GM12891 (cell line): ENCODE results near the gene RNF157.

Experiments
- DNase-seq: peaks from one replicate; pipeline ENCODE4 v3.0.0; 2011; ENCODE audit warnings: low spot score; ENCODE audit not compliant: insufficient read length
- FAIRE-seq: peaks from 2 replicates; lab custom pipeline; 2011; peaks lifted over from hg19 to GRCh38; lab: Jason Lieb, UNC
- PAX5 ChIP-seq: IDR thresholded peaks from 2 replicates; pipeline ENCODE4 v1.6.1; 2011; ENCODE audit warnings: low read length, moderate library complexity, mild to moderate bottlenecking; ENCODE audit not compliant: insufficient read depth, severe bottlenecking
- POLR2A ChIP-seq: IDR thresholded peaks from 2 replicates; pipeline ENCODE4 v1.6.1; 2011; ENCODE audit warnings: low read depth, low read length, control low read depth
- POLR2AphosphoS5 ChIP-seq: IDR thresholded peaks from 2 replicates; pipeline ENCODE4 v1.6.1; 2011; ENCODE audit warnings: low read depth, low read length, control low read depth
- POU2F2 ChIP-seq: IDR thresholded peaks from 2 replicates; pipeline ENCODE4 v1.6.1; 2011; ENCODE audit warnings: low read depth, mild to moderate bottlenecking, control low read depth, low read length, moderate library complexity
- SPI1 ChIP-seq: IDR thresholded peaks from 2 replicates; pipeline ENCODE4 v1.6.1; 2011; ENCODE audit warnings: low read depth, low read length, control low read depth
- TAF1 ChIP-seq: IDR thresholded peaks from 2 replicates; pipeline ENCODE4 v1.6.1; 2011; ENCODE audit warnings: low read depth, low read length, control low read depth

RNF157 gene

DNA sequence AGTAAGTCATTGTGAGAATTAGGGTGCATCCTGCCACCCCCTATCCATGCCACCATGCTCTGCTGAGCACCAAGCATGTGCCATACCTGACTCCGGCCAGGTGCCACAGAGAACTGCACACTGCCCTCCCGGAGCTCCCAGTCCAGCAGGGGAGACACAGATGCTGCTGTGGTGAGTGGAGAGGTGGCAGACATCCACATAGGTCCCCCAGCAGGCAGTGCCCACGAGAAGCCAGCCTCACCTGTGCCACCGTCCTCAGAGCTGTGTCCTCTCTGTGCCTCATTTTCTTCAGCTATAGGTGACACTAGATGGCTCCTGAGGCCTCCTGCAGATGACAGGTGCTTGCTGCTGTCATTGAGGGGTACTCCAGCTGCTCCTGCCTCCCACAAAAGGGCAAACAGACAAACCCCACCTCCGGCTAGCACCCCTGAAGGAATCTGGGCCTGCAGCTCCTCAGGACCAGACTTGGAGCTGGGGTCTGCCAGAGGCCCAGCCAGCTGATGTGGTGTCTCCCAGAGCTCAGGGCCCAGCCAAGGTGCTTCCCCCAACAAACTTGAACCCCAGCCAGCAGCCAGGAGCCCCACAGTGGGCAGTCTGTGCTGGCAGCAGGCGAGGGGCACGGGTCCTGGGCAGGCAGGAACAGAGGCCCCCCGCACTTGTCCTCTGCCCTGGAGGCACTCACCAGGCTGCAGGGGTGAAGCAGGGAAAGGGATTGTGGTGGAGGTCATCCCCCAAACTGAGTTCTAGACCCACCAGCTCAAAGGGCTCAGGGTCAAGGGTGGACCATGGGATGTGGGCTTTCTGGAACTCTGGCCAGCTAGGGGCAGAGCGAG is 116.3 kb downstream of the RNF157 start:
- no peak for DNase-seq
- no peak for TF ChIP-seq PAX5
- TF ChIP-seq POLR2A, result no peak
- TF ChIP-seq POU2F2, result no peak
- no peak for TF ChIP-seq POLR2AphosphoS5
- no peak for TF ChIP-seq SPI1
- TF ChIP-seq TAF1, result no peak
- no peak for FAIRE-seq

DNA sequence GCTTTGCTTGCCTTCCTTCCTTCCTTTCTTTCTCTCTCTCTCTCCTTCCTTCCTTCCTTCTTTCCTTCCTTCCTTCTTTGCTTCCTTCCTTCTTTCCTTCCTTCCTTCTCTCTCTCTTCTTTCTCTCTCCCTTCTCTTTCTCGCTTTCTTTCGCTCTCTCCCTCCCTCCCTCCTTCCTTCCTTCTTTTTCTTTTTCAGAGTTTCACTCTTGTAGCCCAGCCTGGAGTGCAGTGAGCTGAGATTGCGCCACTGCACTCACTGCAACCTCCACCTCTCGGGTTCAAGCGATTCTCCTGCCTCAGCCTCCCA is 117.1 kb downstream of the RNF157 start:
- TF ChIP-seq POLR2AphosphoS5 (no peak), POLR2A (no peak), PAX5 (no peak), POU2F2 (no peak), TAF1 (no peak), SPI1 (no peak)
- DNase-seq, result no peak
- FAIRE-seq, result no peak

DNA sequence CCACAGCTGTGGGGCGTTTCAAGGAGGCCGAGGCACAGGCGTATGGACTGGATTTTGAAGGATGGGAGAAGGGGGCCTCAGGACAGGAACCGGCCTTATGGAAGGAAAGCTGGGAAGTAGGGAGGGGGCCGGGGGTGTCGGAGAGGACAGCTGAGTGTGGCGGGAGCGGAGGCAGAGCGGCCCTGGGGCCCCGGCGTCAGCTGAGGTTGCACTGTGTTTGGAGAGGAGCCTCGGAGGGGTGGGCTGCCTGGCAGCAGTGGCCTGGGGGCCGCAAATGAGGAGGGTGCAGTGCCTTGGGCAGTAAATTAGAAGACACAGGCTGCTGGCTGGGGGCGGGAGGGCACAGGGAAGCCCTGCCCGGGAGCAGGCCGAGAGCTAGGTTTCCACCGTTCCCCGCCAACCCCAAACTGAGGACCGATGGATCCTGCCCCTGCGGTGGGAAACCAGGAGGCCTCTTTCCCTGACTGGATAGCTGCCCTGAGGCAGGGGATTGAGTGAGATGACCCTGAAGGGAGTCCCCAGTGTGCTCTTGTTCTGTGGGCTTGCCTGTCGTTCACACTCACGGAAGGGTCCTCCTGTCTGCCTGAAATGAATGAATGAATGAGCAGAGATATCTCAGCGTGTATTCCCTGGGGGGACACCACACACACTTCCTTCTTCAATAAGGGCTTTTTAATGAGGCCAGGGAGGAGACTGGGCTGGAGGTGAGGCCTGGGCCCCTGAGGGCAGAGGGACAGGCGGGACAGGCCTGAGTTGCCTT is 117.7 kb downstream of the RNF157 start:
- TF ChIP-seq TAF1 (no peak), POLR2A (no peak), PAX5 (no peak), POLR2AphosphoS5 (no peak), POU2F2 (no peak)
- DNase-seq (peak; percentile 15), FAIRE-seq (peak; percentile 47)

DNA sequence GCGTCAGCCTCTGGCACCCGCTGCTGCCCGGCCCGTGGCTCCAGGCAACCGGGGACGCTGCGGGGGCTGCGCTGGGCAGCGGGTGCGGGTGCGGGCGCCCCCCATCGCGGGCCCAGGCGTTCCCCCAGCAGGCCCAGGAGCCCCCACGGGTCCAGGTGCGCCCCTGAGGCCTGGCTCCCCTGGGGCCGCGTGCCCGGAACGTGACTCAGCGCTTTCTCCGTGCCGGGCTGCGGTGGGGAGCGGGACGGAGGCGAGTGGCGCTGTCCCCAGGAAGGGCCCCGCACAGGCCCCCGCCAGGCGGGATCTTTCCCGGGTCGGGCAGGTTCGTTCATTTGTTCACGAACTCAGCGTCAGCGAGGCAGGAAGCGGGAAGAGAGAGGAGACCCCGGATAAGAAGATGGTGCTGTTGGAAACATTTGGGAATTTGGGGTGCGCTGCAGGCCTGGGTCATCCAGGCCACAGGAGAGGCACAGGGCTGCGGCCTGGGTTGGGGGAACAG is 118.3 kb downstream of the RNF157 start:
- no peak for DNase-seq
- TF ChIP-seq POLR2A, result no peak
- TF ChIP-seq PAX5, result no peak
- TF ChIP-seq POLR2AphosphoS5, result no peak
- FAIRE-seq, result no peak

DNA sequence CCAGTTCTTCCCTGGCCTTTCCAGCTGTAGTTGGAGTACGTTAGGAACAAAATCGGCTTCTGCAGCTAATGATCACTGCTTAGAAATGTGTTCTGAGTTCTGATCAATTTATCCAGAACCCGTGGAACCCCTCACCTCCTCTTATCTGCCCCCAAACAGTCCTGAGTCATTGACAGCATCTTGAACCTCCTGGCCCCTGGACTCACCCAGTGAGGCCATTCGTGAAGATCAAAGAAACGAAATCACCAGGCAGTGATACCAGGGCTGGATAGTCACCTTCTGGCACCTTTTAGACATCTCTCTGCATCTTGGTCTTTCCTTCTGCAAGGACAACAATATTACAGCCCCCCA is 119.7 kb downstream of the RNF157 start:
- DNase-seq (no peak), FAIRE-seq (peak; percentile 78)

DNA sequence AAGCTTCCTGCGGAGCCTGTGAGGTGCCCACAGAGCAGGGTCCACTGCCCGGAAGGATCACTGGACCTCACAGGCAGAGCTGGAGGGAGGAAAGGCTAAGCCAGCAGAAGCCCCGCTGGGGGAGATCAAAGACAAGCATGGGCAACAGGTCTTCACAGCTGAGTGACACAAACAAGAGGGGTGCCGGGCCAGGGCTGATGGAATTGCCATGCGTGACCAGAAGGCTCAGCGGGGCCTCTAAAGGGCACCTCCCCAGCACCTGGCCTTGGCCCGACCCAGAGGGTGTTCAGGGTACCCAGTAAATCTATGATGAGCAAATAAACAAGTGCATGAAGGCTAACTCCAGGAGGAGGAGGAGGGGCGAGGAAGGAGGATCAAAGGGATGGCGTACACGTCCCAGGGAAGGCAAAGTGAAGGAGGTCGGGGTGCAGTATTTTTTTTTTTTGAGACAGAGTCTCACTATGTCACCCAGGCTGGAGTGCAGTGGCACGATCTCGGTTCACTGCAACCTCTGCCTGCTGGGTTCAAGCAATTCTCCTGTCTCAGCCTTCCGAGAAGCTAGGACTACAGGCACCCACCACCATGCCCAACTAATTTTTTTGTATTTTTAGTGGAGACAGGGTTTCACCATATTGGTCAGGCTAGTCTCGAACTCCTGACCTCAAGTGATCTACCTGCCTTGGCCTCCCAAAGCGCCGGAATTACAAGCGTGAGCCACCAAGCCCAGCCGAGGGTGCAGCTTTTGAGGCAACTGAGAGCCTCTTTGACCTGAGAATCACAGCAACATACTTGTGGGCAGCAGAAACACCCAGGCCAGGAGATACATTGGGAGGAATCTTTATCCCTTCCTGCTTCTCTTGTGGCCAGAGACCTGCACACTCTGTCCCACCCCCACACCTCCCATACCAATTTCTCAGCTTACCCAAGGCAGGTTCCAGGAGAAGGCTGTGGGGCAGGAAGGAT is 120.6 kb downstream of the RNF157 start:
- no peak for TF ChIP-seq TAF1
- TF ChIP-seq POLR2AphosphoS5, result no peak
- TF ChIP-seq SPI1, result no peak
- no peak for TF ChIP-seq POLR2A
- TF ChIP-seq POU2F2, result no peak
- no peak for TF ChIP-seq PAX5
- FAIRE-seq, result no peak
- no peak for DNase-seq

More for the DNA sequence above, 119.7 kb downstream of the RNF157 start:
- no peak for TF ChIP-seq POLR2AphosphoS5
- TF ChIP-seq PAX5, result no peak
- TF ChIP-seq POU2F2, result no peak
- TF ChIP-seq POLR2A, result no peak

DNA sequence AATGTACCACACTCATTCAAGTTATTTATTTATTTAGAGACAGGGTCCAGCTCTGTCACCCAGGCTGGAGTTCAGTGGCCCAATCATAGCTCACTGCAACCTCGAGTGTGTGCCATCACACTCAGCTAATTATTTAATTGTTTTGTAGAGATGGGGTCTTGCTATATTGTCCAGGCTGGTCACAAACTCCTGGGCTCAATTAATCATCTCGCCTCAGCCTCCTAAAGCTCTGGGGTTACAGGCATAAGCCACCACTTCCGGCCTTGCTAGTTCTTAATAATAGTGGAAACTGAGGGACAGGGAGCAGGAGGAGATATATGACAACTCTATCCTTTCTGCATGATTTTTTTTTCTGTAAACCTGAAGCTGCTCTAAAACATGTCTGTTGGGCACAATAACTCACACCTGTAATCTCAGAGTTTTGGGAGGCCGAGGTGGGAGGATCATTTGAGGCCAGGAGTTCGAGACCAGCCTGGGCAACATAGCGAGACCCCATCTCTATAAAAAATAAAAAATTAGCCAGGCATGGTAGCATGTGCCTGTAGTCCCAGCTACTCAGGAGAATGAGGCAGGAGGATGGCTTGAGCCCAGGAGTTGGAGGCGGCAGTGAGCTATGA is 125.0 kb downstream of the RNF157 start:
- TF ChIP-seq POU2F2 (no peak), SPI1 (no peak), PAX5 (no peak), POLR2AphosphoS5 (no peak), TAF1 (no peak), POLR2A (no peak)
- DNase-seq (no peak), FAIRE-seq (no peak)

DNA sequence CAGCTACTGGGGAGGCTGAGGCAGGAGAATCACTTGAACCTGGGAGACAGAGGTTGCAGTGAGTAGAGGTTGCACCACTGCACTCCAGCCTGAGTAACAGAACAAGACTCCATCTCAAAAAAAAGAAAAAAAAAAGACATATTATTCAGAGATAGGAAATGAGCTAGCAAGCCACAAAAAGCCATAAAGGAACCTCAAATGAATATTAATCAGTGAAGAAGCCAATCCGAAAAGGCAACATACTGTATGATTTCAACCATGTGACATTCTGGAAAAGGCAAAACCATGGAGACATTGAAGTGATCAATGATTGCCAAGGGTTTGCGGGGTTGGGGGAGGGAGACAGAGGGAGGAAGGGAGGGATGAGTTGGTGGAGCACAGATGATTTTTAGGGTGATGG is 128.3 kb downstream of the RNF157 start:
- FAIRE-seq, result no peak
- no peak for DNase-seq
- TF ChIP-seq POU2F2 (no peak), SPI1 (no peak), POLR2AphosphoS5 (no peak), TAF1 (no peak), PAX5 (no peak), POLR2A (no peak)

DNA sequence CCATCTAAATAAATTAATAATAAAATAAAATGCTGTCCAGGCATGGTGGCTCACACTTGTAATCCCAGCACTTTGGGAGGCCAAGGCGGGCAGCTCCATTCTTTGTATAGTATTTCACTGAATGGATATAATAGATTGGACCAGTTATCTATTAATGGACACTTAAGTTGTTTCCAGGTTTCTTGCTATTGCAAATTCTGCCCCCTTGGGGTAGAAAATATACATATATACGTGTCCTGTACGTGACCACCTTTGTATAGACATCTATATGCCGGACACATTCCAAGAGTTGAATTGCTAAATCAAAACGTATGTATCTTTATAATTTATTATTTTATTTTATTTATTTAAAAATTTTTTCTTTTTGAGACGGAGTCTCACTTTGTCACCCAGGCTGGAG is 132.8 kb downstream of the RNF157 start:
- TF ChIP-seq POU2F2 (no peak), SPI1 (no peak), PAX5 (no peak), POLR2AphosphoS5 (no peak), TAF1 (no peak), POLR2A (no peak)
- FAIRE-seq (no peak), DNase-seq (no peak)
